ENCODE measurements around the gene CCZ1.
"Not testable (repeated sequence)": the region's sequence is repeated elsewhere in the genome, so short reads cannot be mapped to it uniquely, and the experiment has no call there.

The CCZ1 gene

GRCh38 chr7:5916529-5916928 lies 18.0 kb downstream of the CCZ1 start:
- DNase-seq = not testable (repeated sequence)

DNA sequence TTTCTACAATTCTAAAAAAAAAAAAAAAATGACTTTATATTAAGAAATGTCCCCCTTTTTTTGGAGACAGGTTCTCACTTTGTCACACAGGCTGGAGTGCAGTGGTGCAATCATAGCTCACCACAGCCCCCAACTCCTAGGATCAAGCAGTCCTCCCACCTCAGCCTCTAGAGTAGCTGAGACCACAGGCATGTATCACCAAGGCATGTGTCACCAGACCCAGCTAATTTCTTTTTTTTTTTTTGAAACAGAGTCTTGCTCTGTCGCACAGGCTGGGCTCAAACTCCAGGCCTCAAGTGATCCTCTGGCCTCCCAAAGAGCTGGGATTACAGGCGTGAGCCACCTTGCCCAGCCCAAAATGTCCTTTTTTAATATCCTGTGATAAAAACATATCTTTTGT lies 25.6 kb downstream of the CCZ1 start:
- not testable (repeated sequence) for DNase-seq

DNA sequence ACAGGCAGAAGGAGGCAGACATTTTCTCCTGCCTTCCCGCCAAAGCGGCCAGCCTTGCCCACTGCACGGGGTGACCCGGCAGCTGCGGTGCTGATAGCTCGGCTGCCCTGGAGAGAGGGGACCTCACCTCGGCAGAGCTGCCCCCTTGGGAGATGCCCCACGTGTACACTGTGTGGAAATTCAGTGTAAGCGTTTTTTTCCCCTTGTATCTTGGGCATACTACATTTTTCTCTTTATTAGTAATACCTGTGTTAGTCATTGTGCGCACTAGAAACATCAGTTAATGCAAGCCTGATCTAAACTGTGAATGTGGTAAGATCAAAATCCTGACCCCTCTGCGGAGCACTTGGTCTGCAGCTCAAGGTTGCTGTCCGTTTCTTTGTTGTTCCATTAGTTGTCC lies 26.1 kb downstream of the CCZ1 start:
- not testable (repeated sequence) for DNase-seq

DNA sequence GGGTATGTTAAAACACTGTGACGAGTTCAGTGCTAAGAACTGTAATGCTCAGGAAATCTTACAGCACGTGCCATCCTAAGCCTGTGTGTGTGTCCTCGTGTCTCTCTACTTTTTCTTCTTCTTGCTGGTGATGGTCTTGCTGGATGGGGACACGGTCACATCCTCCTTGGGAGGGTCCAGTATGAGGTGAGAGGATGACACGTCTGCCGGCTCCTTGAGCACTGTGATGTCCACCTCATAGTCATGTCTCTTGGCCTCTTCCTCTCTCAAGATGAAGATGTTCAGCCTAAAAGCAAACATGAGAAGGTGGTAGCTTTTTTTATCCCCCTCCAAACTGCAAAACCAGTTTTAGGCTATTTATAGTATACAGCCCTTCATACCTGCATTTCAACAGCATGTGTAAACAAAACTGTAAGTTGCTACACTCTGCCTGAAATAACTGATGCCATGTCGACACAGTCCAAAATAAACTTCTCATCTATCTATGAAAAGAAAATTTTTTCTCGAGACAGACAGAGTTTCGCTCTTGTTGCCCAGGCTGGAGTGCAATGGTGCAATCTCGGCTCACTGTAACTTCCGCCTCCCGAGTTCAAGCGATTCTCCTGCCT lies 27.8 kb downstream of the CCZ1 start:
- DNase-seq = not testable (repeated sequence)

GRCh38 chr7:5930290-5930689 lies 31.8 kb downstream of the CCZ1 start:
- not testable (repeated sequence) for DNase-seq

DNA sequence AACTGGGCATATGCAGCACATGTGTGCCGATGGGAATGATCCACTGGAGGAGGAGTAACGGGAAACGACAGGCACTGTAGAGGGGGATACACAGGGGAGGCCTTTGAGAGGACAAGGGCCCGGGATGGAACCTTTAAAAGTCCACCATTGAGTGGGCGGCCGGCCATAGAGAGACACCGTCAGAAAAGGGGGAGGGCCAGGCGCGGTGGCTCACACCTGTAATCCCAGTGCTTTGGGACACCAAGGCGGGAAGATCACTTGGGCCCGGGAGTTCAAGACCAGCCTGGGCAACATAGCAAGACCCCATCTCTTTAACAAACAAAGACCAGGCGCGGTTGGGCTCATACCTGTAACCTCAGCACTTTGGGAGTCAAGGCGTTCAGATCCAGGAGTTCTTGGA lies 32.7 kb downstream of the CCZ1 start:
- DNase-seq = not testable (repeated sequence)

DNA sequence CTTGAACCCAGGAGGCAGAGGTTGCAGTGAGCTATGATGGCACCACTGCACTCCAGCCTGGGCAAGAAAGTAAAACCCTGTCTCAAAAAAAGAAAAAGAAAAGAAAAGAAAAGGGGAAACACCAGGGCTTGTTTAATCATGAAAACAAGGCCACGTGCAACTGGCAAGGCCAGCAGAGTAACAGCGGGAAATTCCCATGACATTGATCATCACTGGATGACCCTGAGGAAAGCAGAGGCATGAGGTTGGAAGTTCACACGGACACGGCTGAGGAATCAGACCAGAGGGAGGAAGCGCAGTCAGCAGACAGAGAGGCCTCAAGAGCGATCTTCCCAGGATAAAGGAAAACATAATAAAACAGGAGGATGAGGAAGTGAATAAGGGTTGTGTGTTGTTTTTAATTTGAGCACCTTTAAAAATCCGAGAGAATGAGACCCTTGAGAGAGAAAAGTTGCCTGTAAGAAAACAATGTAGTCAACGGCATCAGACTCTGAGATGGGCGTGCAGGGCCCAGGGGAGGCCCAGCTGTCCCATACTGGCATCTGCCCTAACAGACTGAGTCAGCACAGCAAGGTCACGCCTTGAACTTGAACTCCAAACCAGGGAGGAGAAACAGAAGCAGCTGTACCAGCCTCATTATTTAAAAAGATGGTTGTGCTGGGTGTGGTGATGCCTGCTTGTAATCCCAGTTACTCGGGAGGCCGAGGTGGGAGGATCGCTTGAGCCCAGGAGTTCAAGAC lies 33.5 kb downstream of the CCZ1 start:
- not testable (repeated sequence) for DNase-seq

DNA sequence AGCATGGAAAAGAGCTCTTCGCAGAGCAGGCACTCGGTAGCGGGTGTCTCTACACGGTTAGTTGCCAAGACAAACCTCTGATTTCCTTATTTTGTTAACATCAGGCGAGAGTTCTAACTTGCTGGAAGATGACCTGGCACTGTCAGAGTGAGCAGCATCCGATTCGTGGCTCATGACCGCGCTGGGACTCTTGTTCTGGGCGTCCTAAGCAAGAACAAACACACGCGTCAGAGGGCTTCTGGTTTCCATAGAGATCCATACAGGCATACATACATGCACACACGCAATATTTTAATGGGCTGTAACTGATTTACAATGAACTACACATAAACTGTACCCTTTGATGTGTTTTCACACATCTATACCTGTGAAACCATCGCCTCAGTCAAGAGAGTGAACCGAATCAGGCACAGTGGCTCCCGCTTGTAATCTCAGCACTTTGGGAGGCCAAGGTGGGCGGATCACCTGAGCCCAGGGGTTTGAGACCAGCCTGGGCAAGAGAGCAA lies 36.5 kb downstream of the CCZ1 start:
- not testable (repeated sequence) for DNase-seq

DNA sequence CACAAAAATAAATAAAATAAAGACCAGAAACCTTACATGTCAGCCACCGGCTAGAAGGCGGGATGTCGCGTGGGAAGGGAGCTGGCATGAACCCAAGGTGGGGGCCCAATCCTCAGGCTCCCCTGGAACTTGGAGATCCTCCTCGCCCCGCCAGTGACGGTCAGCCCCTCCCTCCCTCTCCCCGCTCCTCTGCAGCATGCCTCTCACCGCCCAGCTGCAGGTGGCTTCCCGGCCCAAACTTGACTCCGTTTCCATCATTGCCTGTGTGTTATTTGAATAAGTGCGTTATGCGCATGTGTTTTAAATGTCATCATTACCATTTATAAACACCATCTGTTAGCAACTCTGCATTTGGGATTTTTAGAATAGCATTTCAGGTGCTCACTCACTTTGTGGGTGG lies 64.7 kb downstream of the CCZ1 start:
- DNase-seq = not testable (repeated sequence)

- DNase-seq = not testable (repeated sequence)
These were observed 65.3 kb downstream of the CCZ1 start for GRCh38 chr7:5963810-5964209.

- not testable (repeated sequence) for DNase-seq
These were observed 71.9 kb downstream of the CCZ1 start, which contains the start of gene RSPH10B for GRCh38 chr7:5970347-5970911. RSPH10B (minus strand) TSS chr7:5970689; CDS start chr7:5967116, 3,573 bp downstream.

DNA sequence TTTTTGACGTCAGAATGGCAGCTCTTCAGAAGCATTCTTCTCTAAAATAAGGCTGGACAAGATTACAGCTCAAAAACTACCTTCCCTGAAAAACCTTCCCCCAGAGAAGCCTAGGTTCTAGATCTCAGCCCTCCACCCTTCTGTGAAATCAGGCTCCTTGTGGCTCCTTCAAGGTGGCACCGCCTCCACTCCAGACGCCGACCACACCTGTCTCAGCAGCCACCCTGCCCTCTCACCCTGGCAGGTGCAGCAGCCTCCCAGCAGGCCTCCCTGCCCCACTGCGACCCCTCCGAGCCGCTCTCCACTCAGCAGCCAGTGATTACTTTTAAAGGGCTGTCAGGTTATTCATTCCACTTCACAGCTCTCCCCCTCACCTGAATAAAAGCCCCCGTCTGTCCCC lies 75.0 kb downstream of the CCZ1 start:
- not testable (repeated sequence) for DNase-seq

All from CD4-positive, alpha-beta T cell treated with Interferon gamma for 1 hour (primary cell).